NCI-H1092 (cell line): ENCODE results near the gene RMC1.
"Not testable (repeated sequence)": the region's sequence is repeated elsewhere in the genome, so short reads cannot be mapped to it uniquely, and the experiment has no call there.

Source experiments
- DNase-seq: peaks from one replicate; lab custom pipeline; 2025; lab: John Stamatoyannopoulos, UW

Gene RMC1

DNA sequence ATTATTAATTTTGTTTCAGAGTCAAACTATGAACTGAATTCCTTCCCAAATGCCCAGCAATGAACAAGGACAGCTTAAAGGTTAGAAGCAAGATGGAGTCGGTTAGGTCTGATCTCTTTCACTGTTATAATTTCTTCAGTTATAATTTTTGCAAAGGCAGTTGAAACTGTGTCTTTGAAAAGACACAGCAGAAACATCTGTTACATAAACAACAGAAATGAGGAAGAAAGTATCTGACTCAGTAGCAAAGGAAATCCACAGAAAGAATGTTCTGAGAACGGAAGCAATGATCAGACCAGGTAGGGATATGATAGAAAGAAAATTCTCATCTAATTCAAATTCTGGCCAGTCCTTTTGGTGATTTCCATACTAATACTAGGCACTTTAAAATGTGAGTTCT lies 5.2 kb upstream of the RMC1 start:
- DNase-seq = no peak

DNA sequence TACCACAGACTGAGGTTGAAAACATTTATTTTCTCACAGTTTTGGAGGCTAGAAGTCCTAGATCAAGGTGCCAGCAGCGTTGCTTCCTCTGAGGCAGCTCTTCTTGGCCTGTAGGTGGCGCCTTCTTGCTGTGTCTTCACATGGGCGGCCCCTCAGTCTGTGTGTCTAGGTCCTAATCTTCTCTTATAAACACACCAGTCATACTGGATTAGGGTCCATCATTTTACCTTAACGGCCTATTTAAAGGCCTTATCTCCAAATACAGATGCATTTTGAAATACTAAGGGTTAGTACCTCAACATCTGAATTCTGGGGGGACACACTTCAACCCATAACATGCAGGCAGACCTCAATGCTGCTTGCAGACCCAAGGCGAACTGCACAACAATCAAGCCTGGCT lies 4.4 kb upstream of the RMC1 start:
- peak; percentile 48 for DNase-seq

DNA sequence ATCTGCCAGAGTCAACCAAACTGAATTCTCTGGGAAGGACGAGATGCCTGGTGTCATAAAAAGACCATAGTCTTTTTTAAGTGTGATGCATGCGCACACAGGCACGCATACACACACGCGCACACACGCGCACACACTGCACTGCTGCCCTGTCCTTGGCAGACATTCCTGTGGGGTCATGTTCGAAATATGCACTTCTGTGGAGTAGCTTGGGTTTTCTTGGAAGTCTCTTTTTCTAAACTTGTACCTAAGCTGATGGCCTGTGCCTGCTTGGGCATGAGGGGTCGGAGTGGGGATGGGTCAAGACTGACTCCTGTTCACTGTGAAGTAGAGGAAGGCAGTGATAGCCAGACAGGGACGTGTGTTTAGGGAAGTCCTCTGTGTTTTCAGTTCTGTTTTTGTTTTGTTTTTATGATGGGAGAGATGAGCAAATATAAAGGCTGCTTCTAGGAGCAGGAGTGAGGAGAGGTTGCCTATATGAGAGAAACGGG lies 4.0 kb upstream of the RMC1 start:
- DNase-seq = no peak

DNA sequence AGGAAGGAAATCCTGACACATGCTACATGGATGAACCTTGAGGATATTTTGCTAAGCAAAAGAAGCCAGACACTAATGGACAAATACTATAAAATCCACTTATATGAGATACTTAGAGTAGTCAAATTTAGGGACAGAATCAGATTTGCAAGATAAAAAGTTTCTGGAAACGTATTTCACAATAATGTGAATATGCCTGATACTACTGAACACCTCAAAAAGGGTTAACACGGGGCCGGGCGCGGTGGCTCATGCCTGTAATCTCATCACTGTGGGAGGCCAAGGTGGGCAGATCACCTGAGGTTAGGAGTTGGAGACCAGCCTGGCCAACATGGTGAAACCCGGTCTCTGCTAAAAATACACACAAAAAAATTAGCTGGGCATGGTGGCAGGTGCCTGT lies 1.7 kb upstream of the RMC1 start:
- no peak for DNase-seq

DNA sequence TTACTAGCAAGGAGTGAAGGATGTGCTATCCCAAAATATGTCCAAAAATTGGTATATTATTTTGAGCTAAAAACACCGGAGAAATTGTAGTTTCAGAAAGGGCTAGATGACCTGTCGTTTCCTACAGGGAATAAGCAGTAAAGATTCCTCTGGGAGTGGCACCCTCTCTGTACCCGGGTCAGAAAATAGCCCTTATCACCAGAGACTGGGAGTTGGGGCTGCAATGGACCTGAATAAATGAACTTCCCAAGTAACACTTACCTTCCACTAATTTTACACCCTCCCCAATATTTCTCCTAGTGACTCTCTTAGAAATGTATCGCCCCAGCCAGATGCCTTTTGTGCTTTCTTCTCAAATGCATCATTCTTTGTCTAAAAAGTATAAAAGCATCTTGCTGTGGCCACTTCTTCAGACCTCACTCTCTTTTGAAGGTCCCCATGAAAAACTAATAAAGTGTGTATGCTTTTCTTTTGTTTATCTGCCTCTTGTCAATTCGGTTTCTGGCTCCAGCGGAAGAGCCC lies 734 bp upstream of the RMC1 start:
- DNase-seq = no peak

DNA sequence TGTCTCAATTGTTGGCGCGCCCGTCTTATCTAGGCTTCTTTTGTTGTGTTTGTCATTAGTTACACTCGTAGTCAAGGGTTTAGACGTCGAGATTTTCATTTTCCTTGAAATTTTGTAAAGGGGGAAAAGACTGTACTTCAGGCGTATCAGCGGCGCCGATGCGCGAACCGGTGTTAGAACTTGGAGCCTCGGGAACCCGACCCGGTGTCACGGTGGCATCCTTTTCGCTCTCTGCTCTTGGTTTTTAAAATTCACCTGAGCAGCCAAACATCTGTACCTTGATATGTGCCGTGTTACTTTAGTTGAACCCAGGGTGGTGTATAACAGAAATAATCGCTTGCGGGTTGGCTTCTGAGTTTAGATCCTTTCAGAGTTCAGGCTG lies 643 bp downstream of the RMC1 start:
- no peak for DNase-seq

DNA sequence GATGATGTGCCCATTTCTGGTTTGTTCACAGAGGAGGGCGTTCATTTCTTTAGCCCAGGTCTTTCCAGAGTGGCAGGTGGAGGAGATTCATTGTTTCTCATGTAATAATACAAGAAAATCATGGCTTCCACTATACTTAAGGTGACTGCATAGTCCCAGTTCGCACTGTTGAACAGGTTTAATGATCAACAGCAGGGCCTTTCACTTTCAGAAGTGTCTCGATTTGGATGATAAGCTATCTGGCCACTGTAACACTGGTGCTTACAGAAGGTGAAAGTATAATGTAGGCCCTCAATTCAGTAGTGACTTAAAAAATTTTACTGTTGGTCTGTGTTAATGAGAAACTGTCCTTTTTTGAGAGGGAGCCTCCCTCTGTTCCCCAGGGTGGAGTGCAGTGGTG lies 1.4 kb downstream of the RMC1 start:
- DNase-seq = no peak

DNA sequence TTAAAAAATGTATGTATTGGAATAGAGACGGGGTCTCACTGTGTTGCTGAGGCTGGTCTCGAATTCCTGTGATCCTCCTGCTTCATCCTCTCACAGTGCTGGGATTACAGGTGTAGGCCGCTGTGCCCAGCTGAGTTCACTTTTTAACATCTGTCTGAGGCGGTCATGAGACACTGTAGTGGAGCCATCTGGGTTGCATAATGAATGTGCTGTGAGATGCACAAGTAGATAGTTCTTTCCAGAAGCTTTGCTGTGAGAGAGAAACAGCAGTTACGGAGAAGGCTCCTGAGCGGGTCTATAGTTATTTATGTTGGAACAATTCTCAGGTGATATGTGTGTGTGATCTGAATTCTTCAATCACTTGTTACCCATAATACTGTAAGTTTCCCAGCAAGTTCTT lies 3.1 kb downstream of the RMC1 start:
- DNase-seq = no peak

DNA sequence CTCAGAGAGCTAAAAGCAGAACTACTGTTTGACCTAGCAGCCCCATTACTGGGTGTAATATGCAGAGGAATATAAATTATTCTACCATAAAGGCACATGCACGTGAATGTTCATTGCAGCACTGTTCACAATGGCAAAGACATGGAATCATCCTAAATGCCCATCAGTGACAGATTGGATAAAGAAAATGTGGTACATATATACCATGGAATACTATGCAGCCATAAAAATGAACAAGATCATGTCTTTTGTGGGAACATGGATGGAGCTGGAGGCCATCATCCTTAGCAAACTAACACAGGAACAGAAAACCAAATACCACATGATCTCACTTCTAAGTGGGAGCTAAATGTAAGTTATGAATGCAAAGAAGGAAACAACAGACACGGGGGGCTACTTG lies 7.6 kb downstream of the RMC1 start:
- not testable (repeated sequence) for DNase-seq

DNA sequence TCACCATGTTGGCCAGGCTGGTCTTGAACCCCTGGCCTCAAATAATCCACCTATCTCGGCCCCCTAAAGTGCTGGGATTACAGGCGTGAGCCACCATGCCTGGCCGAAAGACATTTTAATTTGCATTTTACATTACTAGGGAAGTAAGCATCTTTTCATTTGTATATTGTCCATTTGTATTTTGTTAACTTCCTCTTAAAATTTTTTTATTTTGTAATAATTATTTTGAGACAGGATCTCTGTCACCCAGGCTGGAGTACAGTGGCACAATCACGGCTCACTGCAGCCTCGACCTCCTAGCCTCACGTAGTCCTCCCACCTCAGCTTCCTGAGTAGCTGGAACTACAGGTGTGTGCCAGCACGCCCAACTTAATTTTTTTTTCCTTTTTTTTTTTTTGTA lies 8.9 kb downstream of the RMC1 start:
- not testable (repeated sequence) for DNase-seq

DNA sequence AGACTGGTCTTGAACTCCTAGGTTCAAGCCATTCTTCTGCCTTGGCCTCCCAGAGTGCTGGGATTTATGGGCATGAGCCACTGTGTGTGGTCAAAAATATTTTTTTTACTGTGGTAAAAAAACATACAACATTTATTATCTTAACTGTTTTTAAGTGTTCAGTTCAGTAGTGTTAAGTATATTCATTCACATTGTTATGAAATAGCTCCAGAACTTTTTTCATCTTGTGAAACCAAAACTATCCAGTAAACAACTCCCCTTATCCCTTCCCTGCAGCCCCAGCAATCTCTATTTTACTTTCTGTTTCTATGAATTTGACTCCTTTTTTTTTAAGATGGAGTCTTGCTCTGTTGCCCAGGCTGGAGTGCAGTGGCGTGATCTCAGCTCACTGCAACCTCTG lies 9.3 kb downstream of the RMC1 start:
- DNase-seq = no peak

DNA sequence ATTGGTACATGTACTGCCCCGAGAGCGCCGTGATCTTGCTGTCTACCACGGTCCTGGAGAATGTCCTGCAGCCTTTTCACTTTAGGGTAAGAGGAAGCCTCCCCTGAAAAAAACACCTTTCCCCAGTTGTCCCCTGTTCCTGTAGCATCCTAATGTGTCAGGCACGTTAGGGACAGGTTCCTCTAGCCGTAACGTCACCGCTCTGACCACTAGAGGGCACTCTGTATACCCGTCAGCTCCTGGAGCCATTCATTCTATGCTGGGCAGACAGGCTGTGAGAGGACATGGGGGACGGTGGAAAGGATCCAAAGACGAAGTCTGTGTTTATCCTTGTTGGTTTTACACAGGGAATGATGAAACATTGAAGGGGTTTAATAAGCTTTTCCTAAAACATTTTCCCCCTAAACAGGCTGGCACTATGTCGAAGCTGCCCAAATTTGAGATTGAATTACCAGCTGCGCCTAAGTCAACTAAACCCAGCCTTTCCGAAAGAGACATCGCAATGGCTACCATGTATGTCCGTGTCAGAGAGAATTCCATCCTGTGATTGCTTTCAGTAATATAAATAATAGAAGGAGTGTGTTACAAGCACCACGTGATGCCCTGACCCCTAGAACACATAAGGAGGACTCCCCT lies 12.7 kb downstream of the RMC1 start:
- peak; percentile 74 for DNase-seq

DNA sequence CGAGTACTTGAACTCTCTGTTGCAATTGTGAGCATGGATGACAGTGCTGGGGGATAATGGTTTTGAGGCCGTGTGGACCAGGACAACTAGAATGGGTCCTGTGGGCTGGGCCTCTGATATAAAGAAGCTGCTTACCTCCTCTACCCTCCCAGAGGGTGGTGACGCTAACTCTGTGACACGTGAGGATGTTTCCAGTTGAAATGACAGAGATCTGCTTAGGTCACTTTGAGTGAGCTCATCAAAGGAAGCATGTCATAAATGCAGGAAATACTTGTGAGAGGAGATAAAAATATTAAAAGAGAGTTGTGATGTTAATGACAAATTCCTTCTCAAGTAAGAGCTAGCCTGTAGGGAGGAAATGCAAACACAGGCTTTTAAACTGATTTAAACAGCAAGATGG lies 16.4 kb downstream of the RMC1 start:
- no peak for DNase-seq

DNA sequence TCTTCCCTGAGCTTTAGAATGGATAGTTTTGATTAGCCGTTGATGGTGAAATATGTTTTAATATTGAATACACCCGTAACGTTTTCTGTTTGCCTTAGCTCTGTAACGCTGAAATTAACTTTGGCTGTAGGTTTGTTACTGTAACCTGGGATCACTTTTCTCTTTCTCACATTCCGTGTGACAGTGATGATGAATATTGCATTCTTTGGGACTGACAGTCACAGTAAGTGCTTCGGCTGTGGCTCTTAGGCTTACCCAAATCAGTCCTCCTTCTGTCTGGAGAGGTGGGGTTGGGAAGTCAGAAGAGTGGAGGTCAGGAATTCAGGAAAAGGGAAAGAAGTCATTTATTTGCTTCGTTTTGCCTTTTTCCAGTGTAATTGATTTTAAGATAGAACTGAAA lies 18.0 kb downstream of the RMC1 start:
- DNase-seq = no peak

DNA sequence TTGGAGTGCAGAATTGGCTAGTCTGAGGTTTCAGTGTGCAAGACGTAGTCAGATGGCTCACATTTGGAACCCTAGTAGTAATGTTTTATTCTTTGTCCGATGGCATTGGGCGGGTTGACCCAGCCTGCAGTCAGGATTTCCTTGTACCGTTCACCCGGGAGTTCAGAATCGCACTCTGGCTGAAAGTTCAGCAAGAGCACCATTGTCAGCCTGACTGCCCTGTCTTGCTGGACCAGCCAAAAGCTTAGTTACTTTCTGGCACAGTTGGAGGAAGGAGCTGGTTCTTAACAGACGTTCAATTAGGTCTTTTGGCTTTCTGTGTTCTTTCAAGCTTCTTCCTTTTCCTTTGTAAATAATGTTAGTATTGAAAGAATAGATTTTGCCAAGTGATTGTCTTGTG lies 18.6 kb downstream of the RMC1 start:
- no peak for DNase-seq

DNA sequence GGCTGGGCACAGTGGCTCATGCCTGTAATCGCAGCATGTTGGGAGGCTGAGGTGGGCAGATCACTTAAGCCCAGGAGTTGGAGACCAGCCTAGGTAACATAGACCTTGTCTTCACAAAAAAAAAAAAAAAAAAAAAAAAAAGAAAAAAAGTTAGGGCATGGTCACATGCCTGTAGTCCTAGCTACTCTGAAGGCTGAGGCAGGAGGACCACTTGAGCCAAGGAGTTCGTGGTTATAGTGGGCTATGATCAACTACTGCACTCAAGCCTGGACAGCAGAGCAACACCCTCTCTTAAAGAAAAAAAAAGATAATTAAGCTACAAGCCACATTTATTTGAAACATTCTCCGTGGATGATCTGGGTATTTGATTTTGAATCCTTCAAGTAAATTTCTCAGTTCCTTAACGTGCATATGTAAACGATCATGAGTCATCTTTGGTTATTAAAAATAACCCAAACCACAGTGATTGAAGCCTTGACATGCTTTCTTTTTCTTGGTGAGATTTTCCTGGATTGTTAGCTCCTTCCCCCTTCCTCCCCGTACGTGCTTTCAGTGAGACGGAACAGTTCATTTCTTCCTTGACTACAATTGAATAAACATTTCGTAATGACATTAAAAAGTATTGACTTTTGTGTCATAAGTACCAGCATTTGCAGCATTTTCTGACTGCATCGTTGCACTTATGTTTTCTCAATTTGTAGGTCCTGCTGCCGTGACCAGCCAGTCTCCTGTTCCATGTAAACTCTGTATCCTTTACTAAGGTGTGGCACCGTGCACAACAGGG lies 20.3 kb downstream of the RMC1 start:
- DNase-seq = no peak

DNA sequence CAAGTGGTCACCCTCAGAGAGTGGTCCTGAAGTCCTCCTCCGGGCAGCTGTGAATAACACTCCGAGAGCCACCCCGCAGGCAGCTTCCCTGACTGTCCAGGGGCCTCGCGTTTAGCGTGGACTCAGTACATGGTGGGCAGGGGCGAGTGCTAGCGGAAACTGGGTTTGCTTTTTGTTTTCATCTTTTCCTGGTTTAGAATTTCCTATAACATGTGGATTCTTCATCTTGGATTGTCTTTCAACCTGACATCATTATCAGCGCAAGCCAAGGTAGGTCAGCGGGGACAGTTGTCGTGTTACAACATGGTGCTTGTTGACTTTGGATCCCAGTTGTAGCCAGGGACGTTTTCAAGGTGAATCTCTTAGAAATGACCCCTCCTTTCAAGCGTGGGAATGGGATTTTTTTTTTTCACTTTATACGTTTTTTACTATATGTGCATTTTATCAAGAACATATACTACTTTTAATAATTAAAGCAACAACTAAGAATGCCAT lies 20.9 kb downstream of the RMC1 start:
- DNase-seq = no peak

DNA sequence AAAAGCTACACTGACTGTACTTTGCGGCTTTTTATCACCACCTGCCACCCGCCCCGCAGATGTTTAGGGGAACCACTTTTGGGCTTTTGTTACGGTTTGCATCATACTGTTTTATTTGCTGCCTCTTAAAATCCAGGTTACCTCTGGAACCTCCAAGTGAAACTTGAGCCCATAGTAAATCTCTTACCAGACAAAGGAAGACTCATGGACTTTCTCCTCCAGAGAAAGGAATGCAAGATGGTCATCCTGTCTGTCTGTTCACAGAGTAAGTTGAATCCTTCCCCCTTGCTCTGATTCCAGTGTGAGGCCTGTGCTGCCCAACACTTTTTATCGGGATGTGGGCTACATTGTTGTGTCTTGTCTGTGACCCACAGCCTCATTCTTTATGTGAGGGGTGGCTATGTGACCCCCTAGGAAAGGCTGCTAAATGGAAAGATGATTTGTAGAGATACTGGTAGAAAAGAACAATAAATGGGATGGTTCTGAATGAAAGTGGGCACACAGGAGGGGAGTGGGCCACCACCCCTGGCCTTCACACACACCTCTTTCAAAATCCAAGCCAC lies 23.3 kb downstream of the RMC1 start:
- no peak for DNase-seq

DNA sequence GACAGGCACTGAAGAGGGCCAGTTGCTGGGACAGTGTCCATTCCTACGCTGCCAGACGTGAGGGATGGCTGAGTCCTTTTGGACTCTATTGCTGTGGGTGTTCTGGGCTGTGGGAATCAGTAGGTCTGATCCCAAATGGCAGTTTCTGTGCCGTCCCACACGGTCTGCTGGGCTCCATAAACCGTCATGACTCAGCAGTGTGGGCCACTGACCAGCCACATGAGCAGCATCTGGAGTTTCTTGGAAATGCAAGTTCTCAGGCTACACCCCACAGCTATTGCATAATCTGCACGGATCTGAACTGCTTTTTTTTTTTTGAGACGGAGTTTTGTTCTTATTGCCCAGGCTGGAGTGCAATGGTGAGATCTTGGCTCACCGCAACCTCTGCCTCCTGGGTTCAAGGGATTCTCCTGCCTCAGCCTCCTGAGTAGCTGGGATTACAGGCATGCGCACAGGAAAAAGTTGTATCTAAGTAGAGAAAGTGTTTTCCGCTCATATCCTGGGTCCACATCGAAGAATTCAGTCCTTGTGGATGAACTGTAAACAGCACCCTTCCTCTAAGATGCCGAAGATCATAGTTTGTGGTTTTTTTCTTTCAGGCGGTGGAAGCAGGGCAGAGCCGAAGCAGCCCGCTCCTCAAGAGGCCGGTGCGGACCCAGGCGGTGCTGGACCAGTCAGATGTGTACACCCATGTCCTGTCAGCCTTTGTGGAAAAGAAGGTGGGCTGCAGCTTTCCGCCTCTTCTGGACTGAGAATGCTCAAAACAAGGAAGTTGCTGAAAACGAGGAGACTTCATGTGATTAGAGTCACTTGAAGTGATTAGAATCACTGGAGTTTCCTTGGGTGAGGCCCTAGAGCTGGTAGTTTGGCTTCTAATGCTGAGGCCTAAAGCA lies 25.5 kb downstream of the RMC1 start:
- DNase-seq = no peak

DNA sequence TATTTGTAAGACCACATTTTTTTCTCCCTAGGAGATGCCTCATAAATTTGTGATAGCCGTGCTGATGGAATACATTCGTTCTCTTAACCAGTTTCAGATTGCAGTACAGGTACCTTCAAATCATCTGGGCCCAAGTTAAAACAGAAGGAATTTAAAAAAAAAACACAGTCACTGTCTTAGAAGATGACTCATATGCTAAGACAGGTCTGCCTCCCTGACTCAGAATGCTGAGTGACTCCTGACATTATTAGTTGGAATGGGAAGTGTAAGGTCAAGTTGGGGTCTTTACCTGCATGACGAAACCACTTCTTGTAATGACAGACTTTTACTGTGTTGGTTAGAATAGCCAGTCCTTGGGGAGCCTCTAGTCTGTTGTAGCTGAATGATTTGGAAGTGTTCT lies 26.3 kb downstream of the RMC1 start:
- no peak for DNase-seq

DNA sequence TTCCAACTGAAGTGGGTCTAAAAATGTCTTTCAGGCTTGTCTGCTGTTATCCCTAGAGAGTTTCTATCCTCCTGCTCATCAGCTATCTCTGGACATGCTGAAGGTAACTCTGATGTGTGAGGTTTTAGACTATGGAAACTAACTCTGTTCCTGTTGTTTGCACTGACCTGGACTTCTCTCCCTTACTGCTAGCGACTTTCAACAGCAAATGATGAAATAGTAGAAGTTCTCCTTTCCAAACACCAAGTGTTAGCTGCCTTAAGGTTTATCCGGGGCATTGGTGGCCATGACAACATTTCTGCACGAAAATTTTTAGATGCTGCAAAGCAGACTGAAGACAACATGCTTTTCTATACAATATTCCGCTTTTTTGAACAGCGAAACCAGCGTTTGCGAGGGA lies 26.9 kb downstream of the RMC1 start:
- DNase-seq = no peak

DNA sequence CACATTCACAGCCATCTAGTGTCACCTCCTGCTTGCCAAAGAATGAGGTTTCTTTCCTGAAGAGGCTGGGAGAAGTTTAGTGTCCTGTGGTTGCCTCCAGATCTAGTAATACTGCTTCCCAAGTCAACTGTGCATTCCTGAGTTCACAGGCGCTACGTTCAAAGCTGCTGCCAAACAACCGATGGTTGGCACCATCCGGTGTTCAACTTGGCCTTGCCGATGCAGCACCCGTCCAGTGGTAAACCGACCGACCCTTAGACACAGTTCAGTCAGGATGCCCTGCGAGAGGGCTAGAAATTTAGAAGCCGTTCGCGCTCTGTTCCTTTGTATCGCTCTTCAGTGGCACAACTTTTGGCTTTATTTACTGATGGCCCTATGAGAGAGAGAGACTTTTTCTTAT lies 28.6 kb downstream of the RMC1 start:
- DNase-seq = no peak
